A549 (cell line): Measurements from ENCODE around the gene SPTLC3. TPM values are rescaled to one million over a fixed set of nuclear protein-coding genes. Genes with fewer than 3 reads are reported as not detected.

Experiments
- ATAC-seq, 2 experiments: fragments of 200-7000 bp in 1 of 2; fragments of >200 bp in 1 of 2; cut with Nextera tagmentation in 1 of 2; cut with Tn5 transposase in 1 of 2; 3 replicates each; pipeline versions ENCODE4 v1.8.0 to v1.9.1; 2018 to 2020; ENCODE audit warnings: mild to moderate bottlenecking in 1 of 2, moderate library complexity in 1 of 2
- CTCF ChIA-PET: fragments of 300-600 bp; sonication (Branson Sonifier 250); formaldehyde crosslinking; extraction: SDS; loops from one replicate; lab custom pipeline; 2021; ENCODE audit warnings: antibody characterized with exemption, inconsistent platforms; lab: Yijun Ruan, JAX
- POLR2A ChIA-PET: fragments of 350-600 bp; formaldehyde crosslinking; extraction: SDS; loops from one replicate; lab custom pipeline; 2021; ENCODE audit warnings: antibody characterized with exemption, inconsistent platforms; lab: Yijun Ruan, JAX
- DNase-seq, 2 experiments: peaks; one replicate each; pipeline versions ENCODE4 v3.0.0 to v3.0.0-alpha.2; 2011 to 2016; ENCODE audit warnings: low read depth in 1 of 2, low spot score in 1 of 2
- FAIRE-seq: peaks from 2 replicates; lab custom pipeline; 2011; peaks lifted over from hg19 to GRCh38; lab: Jason Lieb, UNC
- H3K27ac ChIP-seq, 2 experiments: fragments of >200 bp; sonication (Bioruptor Twin); formaldehyde crosslinking; 3 replicates each; pipeline ENCODE4 v1.5.1; 2016 to 2017
- H3K4me1 ChIP-seq: fragments of >200 bp; sonication (Bioruptor Twin); formaldehyde crosslinking; 3 replicates; pipeline ENCODE4 v1.6.1; 2016
- H3K4me2 ChIP-seq: fragments of >200 bp; sonication (Bioruptor Twin); formaldehyde crosslinking; 3 replicates; pipeline ENCODE4 v1.6.1; 2016
- H3K4me3 ChIP-seq: fragments of >200 bp; sonication (Bioruptor Twin); formaldehyde crosslinking; 3 replicates; pipeline ENCODE4 v1.5.1; 2016
- H3K9me3 ChIP-seq: fragments of >200 bp; sonication (Bioruptor Twin); formaldehyde crosslinking; 3 replicates; pipeline ENCODE4 v1.6.1; 2016
- ATOH8 ChIP-seq: fragments of 250-450 bp; sonication (Bioruptor Pico); IDR thresholded peaks from 2 replicates; pipeline ENCODE4 v1.5.0; 2020; ENCODE audit warnings: low read depth, mild to moderate bottlenecking, moderate library complexity
- CBX8 ChIP-seq: fragments of 200-600 bp; sonication (generic); IDR thresholded peaks from 2 replicates; pipeline ENCODE4 v1.6.1; 2016
- CHD4 ChIP-seq: fragments of 200-600 bp; sonication (generic); IDR thresholded peaks from 2 replicates; pipeline ENCODE4 v1.6.1; 2016; ENCODE audit warnings: antibody characterized with exemption, mild to moderate bottlenecking, borderline replicate concordance
- CTCF ChIP-seq: fragments of >200 bp; sonication (Bioruptor Twin); formaldehyde crosslinking; IDR thresholded peaks from 3 replicates; pipeline ENCODE4 v1.5.1; 2016
- EHMT2 ChIP-seq: fragments of 200-600 bp; sonication (generic); IDR thresholded peaks from 2 replicates; pipeline ENCODE4 v1.6.1; 2016; ENCODE audit warnings: antibody characterized with exemption, low read depth, mild to moderate bottlenecking, moderate library complexity
- ESRRA ChIP-seq: fragments of 150-350 bp; IDR thresholded peaks from 2 replicates; pipeline ENCODE4 v1.6.1; 2014; ENCODE audit warnings: mild to moderate bottlenecking, low read length, borderline replicate concordance
- FOSL2 ChIP-seq, 2 experiments: fragments of 450-650 bp in 1 of 2; fragments of >200 bp in 1 of 2; sonication (Bioruptor Twin) in 1 of 2; formaldehyde crosslinking; IDR thresholded peaks; 2 replicates each; pipeline versions ENCODE4 v1.5.0 to v1.6.1; 2016 to 2020; ENCODE audit warnings: mild to moderate bottlenecking in 1 of 2, moderate library complexity in 1 of 2
- HDAC2 ChIP-seq: fragments of 200-600 bp; sonication (generic); IDR thresholded peaks from 2 replicates; pipeline ENCODE4 v1.6.1; 2016
- HEYL ChIP-seq: fragments of 250-450 bp; sonication (Bioruptor Pico); IDR thresholded peaks from 2 replicates; pipeline ENCODE4 v1.8.0; 2021; ENCODE audit warnings: mild to moderate bottlenecking, moderate library complexity
- HMGXB4 ChIP-seq: fragments of 250-450 bp; sonication (Bioruptor Pico); IDR thresholded peaks from 2 replicates; pipeline ENCODE4 v1.5.0; 2021; ENCODE audit warnings: mild to moderate bottlenecking, moderate library complexity, borderline replicate concordance
- KDM1A ChIP-seq: fragments of 200-600 bp; sonication (generic); IDR thresholded peaks from 2 replicates; pipeline ENCODE4 v1.6.1; 2016; ENCODE audit warnings: low read depth, mild to moderate bottlenecking
- NPAS2 ChIP-seq: fragments of 250-450 bp; sonication (Bioruptor Pico); IDR thresholded peaks from 2 replicates; pipeline ENCODE4 v1.8.0; 2022; ENCODE audit warnings: mild to moderate bottlenecking, moderate library complexity, borderline replicate concordance
- NR3C1 ChIP-seq: fragments of >200 bp; sonication (Bioruptor Twin); formaldehyde crosslinking; IDR thresholded peaks from 3 replicates; pipeline ENCODE4 v1.6.1; 2017
- PBX3 ChIP-seq: IDR thresholded peaks from 2 replicates; pipeline ENCODE4 v1.6.1; 2012
- RAD21 ChIP-seq, 2 experiments: fragments of >200 bp in 1 of 2; sonication (Bioruptor Twin) in 1 of 2; formaldehyde crosslinking in 1 of 2; IDR thresholded peaks in 1 of 2; conservative IDR thresholded peaks in 1 of 2; 2 replicates in 1 of 2; 3 replicates in 1 of 2; pipeline ENCODE4 v1.6.1; 2012 to 2018; ENCODE audit warnings: inconsistent platforms in 1 of 2
- RARB ChIP-seq: fragments of 250-450 bp; sonication (Bioruptor Pico); IDR thresholded peaks from 2 replicates; pipeline ENCODE4 v1.8.0; 2021; ENCODE audit warnings: mild to moderate bottlenecking, moderate library complexity
- RCOR1 ChIP-seq: fragments of 150-350 bp; IDR thresholded peaks from 2 replicates; pipeline ENCODE4 v1.6.1; 2014; ENCODE audit warnings: antibody characterized with exemption, low read length, low read depth
- RFX5 ChIP-seq: fragments of 450-650 bp; IDR thresholded peaks from 2 replicates; pipeline ENCODE4 v1.7.1; 2014; ENCODE audit warnings: antibody characterized with exemption, mild to moderate bottlenecking, moderate library complexity
- RNF2 ChIP-seq: fragments of 200-600 bp; sonication (generic); IDR thresholded peaks from 2 replicates; pipeline ENCODE4 v1.6.1; 2016; ENCODE audit warnings: low read depth, mild to moderate bottlenecking, antibody characterized with exemption, moderate library complexity, borderline replicate concordance
- SREBF2 ChIP-seq: fragments of 450-650 bp; IDR thresholded peaks from 2 replicates; pipeline ENCODE4 v1.6.1; 2014; ENCODE audit warnings: mild to moderate bottlenecking, moderate library complexity
- TFCP2L1 ChIP-seq: fragments of 250-450 bp; sonication (Bioruptor Pico); IDR thresholded peaks from 2 replicates; pipeline ENCODE4 v1.5.0; 2021; ENCODE audit warnings: mild to moderate bottlenecking
- USF2 ChIP-seq: fragments of 450-650 bp; IDR thresholded peaks from 2 replicates; pipeline ENCODE4 v1.6.1; 2014; ENCODE audit warnings: antibody characterized with exemption
- ZNF302 ChIP-seq: fragments of 250-450 bp; sonication (Bioruptor Pico); IDR thresholded peaks from 2 replicates; pipeline ENCODE4 v1.9.0; 2021; ENCODE audit warnings: inconsistent platforms, mild to moderate bottlenecking, moderate library complexity
- WGBS: methylation state at CpG from one replicate; pipeline ENCODE4 v1.1.6; 2017; ENCODE audit errors: missing lambda C conversion rate; 5-methylcytosine and 5-hydroxymethylcytosine counted together
- polyA plus RNA-seq, 4 experiments: library from polyadenylated mRNA; depleted of rRNA in 3 of 4; stranded (reverse); fragments of >200 nt; fragmentation: RNase III in 1 of 4; extraction: RNeasy Plus Mini Kit Qiagen cat#74134 plus additional on column Dnase treatment in 1 of 4; gene quantifications; 2 replicates in 3 of 4; 3 replicates in 1 of 4; pipeline ENCODE4 v1.2.3, GENCODE V29; 2011 to 2017

Gene SPTLC3
- polyA plus RNA-seq, 2 of the 4 experiments (the other 2 are of a cell fraction): 0.10 to 0.57 TPM

- FAIRE-seq: no peak
- no peak overlapping the region for H3K27ac ChIP-seq
- ChIA-PET POLR2A (no interaction called here), CTCF (no interaction called here)
- WGBS: 41% methylated on average over 3 of the region's 3 CpGs
- TF ChIP-seq CBX8 (no peak), ESRRA (no peak), EHMT2 (no peak), USF2 (no peak), TFCP2L1 (CRISPR knock-in tag) (no peak), HMGXB4 (CRISPR knock-in tag) (no peak)
- TF ChIP-seq, all 56 proteins: peak for 0
- no peaks in the 10 kb centered on the region for H3K4me1 ChIP-seq
- no peak for DNase-seq
- no peak for ATAC-seq
- H3K4me2 ChIP-seq: no peak overlapping the region
- no peak overlapping the region for H3K4me3 ChIP-seq
- no peaks in the 10 kb centered on the region for H3K9me3 ChIP-seq
Observed at GRCh38 chr20:13054011-13054410, 45.2 kb downstream of the SPTLC3 start.

- POLR2A ChIA-PET: no interaction called here
- no peak for ATAC-seq
- Histone ChIP-seq H3K9me3 (no peaks in the 10 kb centered on the region), H3K4me1 (no peaks in the 10 kb centered on the region), H3K27ac (no peak overlapping the region), H3K4me2 (no peak overlapping the region), H3K4me3 (no peak overlapping the region)
- 61% methylated on average over 9 of the region's 9 CpGs for WGBS
- DNase-seq: no peak
- FAIRE-seq: peak; percentile 70
- CTCF ChIA-PET: interaction anchor here (0.8 to 1.4 kb wide), 3 partner anchors 12 to 89 kb away, joined by 3 read pairs; no protein-coding TSS in a partner anchor
- TF ChIP-seq CHD4 (no peak), RCOR1 (no peak), ATOH8 (CRISPR knock-in tag) (no peak), CBX8 (no peak), ZNF302 (CRISPR knock-in tag) (no peak), RNF2 (no peak), NR3C1 (no peak), TFCP2L1 (CRISPR knock-in tag) (no peak), HEYL (no peak), RAD21 (conservative IDR thresholded peaks at IDR 0.05 in 1 of 2, IDR thresholded peaks at IDR 0.05 in 1 of 2) (no peak), HDAC2 (no peak), CTCF (no peak), NPAS2 (CRISPR knock-in tag) (no peak), FOSL2 (IDR thresholded peaks at IDR 0.05) (no peak), FOSL2 (CRISPR knock-in tag; IDR thresholded peaks at IDR 0.05) (no peak), PBX3 (no peak), KDM1A (no peak), RFX5 (no peak), SREBF2 (no peak), RARB (CRISPR knock-in tag) (no peak)
Observed at GRCh38 chr20:13058666-13059389, 50.1 kb downstream of the SPTLC3 start.
